ENCODE measurements around the gene HSPA2.

HSPA2 gene

DNA sequence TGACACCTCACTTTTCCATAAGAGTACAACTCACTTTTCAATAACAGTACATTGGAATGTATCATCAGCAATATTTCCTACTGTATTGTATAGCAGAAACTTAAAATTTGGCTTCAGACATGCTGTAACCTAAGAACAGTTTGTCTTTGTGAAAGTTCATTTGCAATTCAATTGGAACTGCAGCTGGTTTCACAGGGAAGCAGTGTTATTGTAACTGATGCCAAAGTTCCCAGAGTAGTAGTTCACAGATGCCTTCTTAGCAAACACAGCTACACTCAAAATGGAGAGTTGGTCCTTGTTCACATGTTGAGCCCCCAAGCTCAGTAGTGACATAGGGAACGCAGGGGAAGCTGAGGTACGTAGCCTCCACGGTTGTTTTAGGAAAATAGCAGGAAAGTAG is 32.6 kb downstream of the HSPA2 start:
- no peak for TF ChIP-seq CTCF (IDR thresholded peaks at IDR 0.05; ENCODE audit: low read depth, low read length, missing control alignments)
- H3K4me3 ChIP-seq (replicated peaks; ENCODE audit: low read depth, low read length), result no peak overlapping the region
- no peak for DNase-seq (ENCODE audit: extremely low read depth, low read depth)

GRCh38 chr14:64574371-64575107 is 34.0 kb downstream of the HSPA2 start:
- no peak for DNase-seq (ENCODE audit: extremely low read depth, low read depth)
- TF ChIP-seq CTCF (IDR thresholded peaks at IDR 0.05; ENCODE audit: low read depth, low read length, missing control alignments), result no peak
- H3K4me3 ChIP-seq (replicated peaks; ENCODE audit: low read depth, low read length), result no peak overlapping the region

- DNase-seq (ENCODE audit: extremely low read depth, low read depth), result no peak
- no peak for TF ChIP-seq CTCF (IDR thresholded peaks at IDR 0.05; ENCODE audit: low read depth, low read length, missing control alignments)
- no peak overlapping the region for H3K4me3 ChIP-seq (replicated peaks; ENCODE audit: low read depth, low read length)
These were observed 36.7 kb downstream of the HSPA2 start for GRCh38 chr14:64577211-64577610.

GRCh38 chr14:64580467-64580866 is 39.9 kb downstream of the HSPA2 start:
- peak; percentile 37 for DNase-seq (ENCODE audit: extremely low read depth, low read depth)
- no peak overlapping the region for H3K4me3 ChIP-seq (replicated peaks; ENCODE audit: low read depth, low read length)
- no peak for TF ChIP-seq CTCF (IDR thresholded peaks at IDR 0.05; ENCODE audit: low read depth, low read length, missing control alignments)

DNA sequence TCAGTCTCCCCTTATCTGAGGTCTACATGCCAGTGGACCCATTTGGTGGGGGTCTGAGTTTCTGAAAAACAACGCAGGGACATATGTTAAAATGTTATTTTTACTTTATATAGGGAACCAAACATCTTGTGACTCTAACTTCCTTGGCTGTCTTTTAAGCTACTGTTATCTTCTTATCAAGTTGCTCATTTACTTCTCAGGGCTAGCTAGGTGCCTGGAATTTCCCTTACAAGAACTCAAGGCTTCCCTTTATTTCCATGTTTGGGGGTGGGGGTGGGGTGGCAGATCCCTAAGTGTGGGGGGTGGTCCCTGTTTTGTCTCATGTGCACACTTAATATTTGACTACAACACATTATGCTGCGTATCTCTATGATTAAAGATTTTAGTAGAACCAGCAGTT is 40.8 kb downstream of the HSPA2 start:
- no peak for DNase-seq (ENCODE audit: extremely low read depth, low read depth)
- H3K4me3 ChIP-seq (replicated peaks; ENCODE audit: low read depth, low read length), result no peak overlapping the region
- no peak for TF ChIP-seq CTCF (IDR thresholded peaks at IDR 0.05; ENCODE audit: low read depth, low read length, missing control alignments)

- DNase-seq (ENCODE audit: extremely low read depth, low read depth), result no peak
- no peak for TF ChIP-seq CTCF (IDR thresholded peaks at IDR 0.05; ENCODE audit: low read depth, low read length, missing control alignments)
- H3K4me3 ChIP-seq (replicated peaks; ENCODE audit: low read depth, low read length), result no peak overlapping the region
These were observed 41.3 kb downstream of the HSPA2 start for GRCh38 chr14:64581817-64582216.

DNA sequence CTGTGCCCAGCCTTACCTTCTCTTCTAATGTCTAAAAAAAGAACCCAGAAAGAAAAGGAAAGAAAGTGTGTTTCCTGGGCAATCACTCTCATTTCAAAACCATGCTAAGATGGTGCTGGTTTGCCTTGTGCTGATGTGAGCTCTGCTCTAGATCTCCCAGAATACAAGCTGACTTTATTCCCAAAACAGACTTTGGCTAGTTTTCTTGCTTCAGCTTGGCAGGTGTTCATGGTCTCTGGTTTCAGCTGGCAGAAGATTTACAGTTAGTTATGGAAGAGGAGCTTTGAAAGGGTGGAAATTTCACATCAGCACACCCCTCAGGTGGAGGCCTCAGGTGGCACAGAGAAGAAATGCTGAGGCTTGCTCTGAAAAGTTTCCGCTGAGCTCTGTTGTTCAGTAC is 43.6 kb downstream of the HSPA2 start:
- no peak overlapping the region for H3K4me3 ChIP-seq (replicated peaks; ENCODE audit: low read depth, low read length)
- DNase-seq (ENCODE audit: extremely low read depth, low read depth), result no peak
- TF ChIP-seq CTCF (IDR thresholded peaks at IDR 0.05; ENCODE audit: low read depth, low read length, missing control alignments), result no peak
